Astrocyte (in vitro differentiated cells and primary cell): ENCODE measurements around the gene HS6ST1. TPM values are rescaled to one million over a fixed set of nuclear protein-coding genes. Genes with fewer than 3 reads are reported as not detected.

ENCODE experiments used
- DNase-seq: peaks from one replicate; pipeline ENCODE4 v3.0.0-alpha.2; 2010; ENCODE audit warnings: low read depth
- FAIRE-seq: peaks from 2 replicates; lab custom pipeline; 2011; peaks lifted over from hg19 to GRCh38; lab: Jason Lieb, UNC
- H2AFZ ChIP-seq: 2 replicates; pipeline ENCODE4 v1.6.0; 2012; ENCODE audit warnings: low read depth, low read length, inconsistent platforms
- H3K27ac ChIP-seq: 2 replicates; pipeline ENCODE4 v1.5.1; 2011; ENCODE audit warnings: low read depth, low read length, inconsistent platforms
- H3K27me3 ChIP-seq: 2 replicates; pipeline ENCODE4 v1.6.0; 2011; ENCODE audit warnings: low read length, inconsistent platforms; ENCODE audit not compliant: insufficient read depth
- H3K36me3 ChIP-seq: 2 replicates; pipeline ENCODE4 v1.5.1; 2011; ENCODE audit warnings: low read length, inconsistent platforms; ENCODE audit not compliant: insufficient read depth
- H3K4me1 ChIP-seq: 2 replicates; pipeline ENCODE4 v1.5.1; 2011; ENCODE audit warnings: low read length, inconsistent platforms; ENCODE audit not compliant: insufficient read depth
- H3K4me2 ChIP-seq: 2 replicates; pipeline ENCODE4 v1.6.0; 2012; ENCODE audit warnings: low read length, inconsistent platforms
- H3K4me3 ChIP-seq: 2 replicates; pipeline ENCODE4 v1.5.1; 2011; ENCODE audit warnings: low read depth, mild to moderate bottlenecking, low read length, inconsistent platforms; ENCODE audit not compliant: insufficient read depth
- H3K79me2 ChIP-seq: 2 replicates; pipeline ENCODE4 v1.6.0; 2012; ENCODE audit warnings: mild to moderate bottlenecking, low read length, inconsistent platforms; ENCODE audit not compliant: insufficient read depth
- H3K9ac ChIP-seq: 2 replicates; pipeline ENCODE4 v1.6.0; 2012; ENCODE audit warnings: mild to moderate bottlenecking, low read length, inconsistent platforms
- H3K9me3 ChIP-seq: 2 replicates; pipeline ENCODE4 v1.5.1; 2012; ENCODE audit warnings: low read depth, mild to moderate bottlenecking, low read length, inconsistent platforms; ENCODE audit not compliant: insufficient read depth
- H4K20me1 ChIP-seq: 2 replicates; pipeline ENCODE4 v1.6.0; 2012; ENCODE audit warnings: low read length, inconsistent platforms; ENCODE audit not compliant: insufficient read depth
- H3K27ac Mint-ChIP-seq: one replicate; pipeline ENCODE4 v1.8.0; 2021; ENCODE audit warnings: mild to moderate bottlenecking, mixed read lengths; ENCODE audit not compliant: unreplicated experiment
- H3K27me3 Mint-ChIP-seq: one replicate; pipeline ENCODE4 v1.8.0; 2021; ENCODE audit warnings: low read depth, mixed read lengths; ENCODE audit not compliant: unreplicated experiment
- H3K36me3 Mint-ChIP-seq: one replicate; pipeline ENCODE4 v1.8.0; 2021; ENCODE audit warnings: low read depth, mixed read lengths; ENCODE audit not compliant: unreplicated experiment
- H3K4me1 Mint-ChIP-seq: one replicate; pipeline ENCODE4 v1.8.0; 2021; ENCODE audit warnings: low read depth, mixed read lengths; ENCODE audit not compliant: unreplicated experiment
- H3K4me3 Mint-ChIP-seq: one replicate; pipeline ENCODE4 v1.8.0; 2021; ENCODE audit warnings: mild to moderate bottlenecking, moderate library complexity, mixed read lengths; ENCODE audit not compliant: unreplicated experiment
- H3K9me3 Mint-ChIP-seq: one replicate; pipeline ENCODE4 v1.8.0; 2021; ENCODE audit warnings: mild to moderate bottlenecking, mixed read lengths; ENCODE audit not compliant: unreplicated experiment
- EZH2 ChIP-seq: IDR thresholded peaks from 2 replicates; pipeline ENCODE4 v1.6.1; 2012; ENCODE audit warnings: mild to moderate bottlenecking, low read length, inconsistent platforms; ENCODE audit not compliant: insufficient read depth
- total RNA-seq: library from RNA; stranded (reverse); gene quantifications from 2 replicates; pipeline ENCODE4 v1.2.1, GENCODE V29; 2021
- TF ChIP-seq, protein P1 (sequence below): IDR thresholded peaks from 2 replicates; pipeline ENCODE4 v1.5.1; 2011; ENCODE audit warnings: low read depth, mild to moderate bottlenecking, inconsistent platforms, low read length, moderate library complexity; ENCODE audit not compliant: insufficient read depth

HS6ST1 gene
- total RNA-seq, 1 donor from 2014 or later = 20.5 TPM

DNA sequence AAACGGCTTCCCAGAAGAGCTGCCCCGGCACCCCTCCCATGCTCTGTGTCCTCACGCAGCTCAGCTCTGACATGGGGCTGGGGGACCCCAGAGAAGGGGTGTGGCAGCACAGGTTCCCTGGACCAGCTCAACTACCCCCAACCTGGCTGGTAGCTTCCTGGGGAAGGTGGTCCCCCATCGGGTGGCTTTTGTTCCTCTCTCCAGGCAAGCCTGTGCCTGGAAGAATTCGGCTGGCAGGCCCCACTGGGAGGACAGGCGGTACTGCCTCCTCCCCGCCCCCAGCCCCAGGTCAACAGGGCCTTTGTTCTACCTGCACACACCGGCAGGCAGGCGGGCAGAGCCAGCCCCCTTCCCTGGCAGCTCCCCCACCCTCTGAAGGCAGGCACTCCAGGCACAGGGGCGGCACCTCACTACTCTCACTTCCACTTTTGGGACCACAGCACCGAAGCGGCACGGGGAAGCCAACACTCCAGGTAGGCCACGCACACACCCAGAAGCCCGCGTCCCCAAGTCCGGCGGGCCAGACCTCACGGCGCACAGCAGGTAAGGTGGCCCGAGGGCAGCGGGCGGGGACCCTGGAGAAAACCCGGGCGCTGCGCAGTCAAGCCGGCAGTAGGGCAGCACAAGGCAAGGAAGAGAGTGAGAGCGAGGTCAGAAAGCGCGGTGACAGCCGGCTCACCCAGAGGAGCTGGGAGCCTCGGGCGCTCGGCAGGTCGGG, 1.3 kb downstream of the HS6ST1 start:
- Mint-ChIP-seq H3K36me3 (peaks cover 1% of the 10 kb centered on the region), H3K4me1 (peaks cover 11% of the 10 kb centered on the region), H3K27me3 (peaks cover 14% of the 10 kb centered on the region), H3K4me3 (peak overlapping the region; percentile 85), H3K27ac (peak overlapping the region; percentile 83), H3K9me3 (no peaks in the 10 kb centered on the region)
- H3K4me1 ChIP-seq = peaks cover 24% of the 10 kb centered on the region
- peak overlapping the region; percentile 68 for H3K4me3 ChIP-seq
- no peak overlapping the region for H3K27ac ChIP-seq
- H3K9ac ChIP-seq = peak overlapping the region; percentile 71
- peaks cover 55% of the 10 kb centered on the region for H4K20me1 ChIP-seq
- TF ChIP-seq, protein P1, sequence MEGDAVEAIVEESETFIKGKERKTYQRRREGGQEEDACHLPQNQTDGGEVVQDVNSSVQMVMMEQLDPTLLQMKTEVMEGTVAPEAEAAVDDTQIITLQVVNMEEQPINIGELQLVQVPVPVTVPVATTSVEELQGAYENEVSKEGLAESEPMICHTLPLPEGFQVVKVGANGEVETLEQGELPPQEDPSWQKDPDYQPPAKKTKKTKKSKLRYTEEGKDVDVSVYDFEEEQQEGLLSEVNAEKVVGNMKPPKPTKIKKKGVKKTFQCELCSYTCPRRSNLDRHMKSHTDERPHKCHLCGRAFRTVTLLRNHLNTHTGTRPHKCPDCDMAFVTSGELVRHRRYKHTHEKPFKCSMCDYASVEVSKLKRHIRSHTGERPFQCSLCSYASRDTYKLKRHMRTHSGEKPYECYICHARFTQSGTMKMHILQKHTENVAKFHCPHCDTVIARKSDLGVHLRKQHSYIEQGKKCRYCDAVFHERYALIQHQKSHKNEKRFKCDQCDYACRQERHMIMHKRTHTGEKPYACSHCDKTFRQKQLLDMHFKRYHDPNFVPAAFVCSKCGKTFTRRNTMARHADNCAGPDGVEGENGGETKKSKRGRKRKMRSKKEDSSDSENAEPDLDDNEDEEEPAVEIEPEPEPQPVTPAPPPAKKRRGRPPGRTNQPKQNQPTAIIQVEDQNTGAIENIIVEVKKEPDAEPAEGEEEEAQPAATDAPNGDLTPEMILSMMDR = no peak
- no peak for TF ChIP-seq EZH2
- no peaks in the 10 kb centered on the region for H3K27me3 ChIP-seq
- H3K9me3 ChIP-seq = no peaks in the 10 kb centered on the region
- H3K79me2 ChIP-seq = peaks cover 55% of the 10 kb centered on the region
- FAIRE-seq (no peak), DNase-seq (no peak)
- H2AFZ ChIP-seq = no peak overlapping the region
- no peaks in the 10 kb centered on the region for H3K36me3 ChIP-seq
- H3K4me2 ChIP-seq = peak overlapping the region; percentile 92

DNA sequence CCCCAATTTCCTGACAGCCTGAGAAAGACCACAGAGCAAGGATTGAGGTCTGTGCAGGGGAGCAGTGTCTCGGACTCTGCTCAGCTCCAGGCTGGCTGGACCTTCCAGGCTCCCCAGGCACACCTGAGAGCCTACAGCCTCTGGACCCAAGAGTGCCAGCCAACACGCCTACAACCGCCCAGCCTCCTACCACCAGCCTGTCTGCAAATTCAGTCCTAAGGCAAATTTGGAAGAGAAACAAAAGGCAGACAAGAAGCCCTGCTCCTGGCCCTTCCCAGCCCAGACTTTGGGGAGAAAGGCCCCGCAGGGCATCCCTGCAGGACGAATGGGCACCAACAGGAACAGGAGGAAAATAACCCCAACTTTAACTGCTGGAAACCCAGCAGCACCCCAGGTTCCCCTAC, 1.9 kb downstream of the HS6ST1 start:
- Histone ChIP-seq H2AFZ (no peak overlapping the region), H3K9me3 (no peaks in the 10 kb centered on the region), H3K36me3 (no peaks in the 10 kb centered on the region), H3K79me2 (peaks cover 60% of the 10 kb centered on the region), H4K20me1 (peaks cover 60% of the 10 kb centered on the region), H3K27ac (no peak overlapping the region), H3K9ac (peak overlapping the region; percentile 71), H3K27me3 (no peaks in the 10 kb centered on the region), H3K4me1 (peaks cover 24% of the 10 kb centered on the region), H3K4me3 (peak overlapping the region; percentile 68), H3K4me2 (peak overlapping the region; percentile 92)
- H3K9me3 Mint-ChIP-seq = no peaks in the 10 kb centered on the region
- H3K27ac Mint-ChIP-seq = peak overlapping the region; percentile 87
- peaks cover 11% of the 10 kb centered on the region for H3K4me1 Mint-ChIP-seq
- DNase-seq = no peak
- peak overlapping the region; percentile 85 for H3K4me3 Mint-ChIP-seq
- H3K36me3 Mint-ChIP-seq = peaks cover 1% of the 10 kb centered on the region
- TF ChIP-seq, protein P1 = no peak
- TF ChIP-seq EZH2 = no peak
- FAIRE-seq = no peak
- peaks cover 14% of the 10 kb centered on the region for H3K27me3 Mint-ChIP-seq
